Endothelial cell of umbilical vein (primary cell): ENCODE results near the gene KRTAP10-9. TPM values are rescaled to one million over a fixed set of nuclear protein-coding genes. Genes with fewer than 3 reads are reported as not detected.

Experiments used
- BruUV-seq: library from RNA; stranded (reverse); fragments of 400-500 nt; replicated peaks from 2 replicates; lab custom pipeline; 2021; lab: Mats Ljungman, UMichigan
- CTCF ChIA-PET: fragments of 300-600, 350-600 bp; sonication (Branson Sonifier 250); formaldehyde crosslinking; loops from one replicate; lab custom pipeline; 2021; ENCODE audit warnings: antibody characterized with exemption, inconsistent platforms; lab: Charles Lee
- POLR2A ChIA-PET: fragments of 300-600, 350-600 bp; sonication (Branson Sonifier 250); formaldehyde crosslinking; loops from one replicate; lab custom pipeline; 2021; ENCODE audit warnings: antibody characterized with exemption, inconsistent platforms; lab: Charles Lee
- DNase-seq: peaks from one replicate; pipeline ENCODE4 v3.0.0-alpha.2; 2011; ENCODE audit warnings: low read depth, low spot score
- FAIRE-seq: peaks from 2 replicates; lab custom pipeline; 2011; peaks lifted over from hg19 to GRCh38; lab: Jason Lieb, UNC
- H2AFZ ChIP-seq: 2 replicates; pipeline ENCODE4 v1.6.0; 2012; ENCODE audit warnings: low read depth, low read length, control low read depth, inconsistent platforms
- H3K27ac ChIP-seq: 2 replicates; pipeline ENCODE4 v1.5.1; 2011; ENCODE audit warnings: low read depth, mild to moderate bottlenecking, control low read depth, low read length, moderate library complexity; ENCODE audit not compliant: insufficient read depth
- H3K27me3 ChIP-seq, 2 experiments: 2 replicates each; pipeline versions ENCODE4 v1.6.0 to v1.6.1; 2011; ENCODE audit warnings: low read length in 2 of 2, mixed read lengths in 1 of 2; ENCODE audit not compliant: control insufficient read depth in 2 of 2, insufficient read depth in 2 of 2
- H3K36me3 ChIP-seq, 2 experiments: 2 replicates in 1 of 2; 3 replicates in 1 of 2; pipeline ENCODE4 v1.5.1; 2011; ENCODE audit warnings: low read length in 2 of 2, mild to moderate bottlenecking in 1 of 2, moderate library complexity in 1 of 2; ENCODE audit not compliant: control insufficient read depth in 2 of 2, insufficient read depth in 2 of 2; ENCODE audit errors: extremely low read depth in 1 of 2
- H3K4me1 ChIP-seq: 3 replicates; pipeline ENCODE4 v1.5.1; 2011; ENCODE audit warnings: mild to moderate bottlenecking, low read length; ENCODE audit not compliant: control insufficient read depth, insufficient read depth; ENCODE audit errors: extremely low read depth
- H3K4me2 ChIP-seq: 2 replicates; pipeline ENCODE4 v1.6.1; 2011; ENCODE audit warnings: low read length, control low read depth, mixed read lengths; ENCODE audit not compliant: insufficient read depth
- H3K4me3 ChIP-seq, 3 experiments: fragments of 200-600 bp in 1 of 3; sonication (generic), shearing (Covaris generic) in 1 of 3; replicated peaks in 1 of 3; 2 replicates each; pipeline ENCODE4 v1.5.1; 2011 to 2016; ENCODE audit warnings: control low read depth in 3 of 3, low read length in 3 of 3, mild to moderate bottlenecking in 2 of 3, inconsistent platforms in 1 of 3, low read depth in 1 of 3, moderate library complexity in 1 of 3; ENCODE audit not compliant: insufficient read depth in 1 of 3
- H3K79me2 ChIP-seq: 2 replicates; pipeline ENCODE4 v1.6.0; 2012; ENCODE audit warnings: low read length, inconsistent platforms; ENCODE audit not compliant: control insufficient read depth, insufficient read depth
- H3K9ac ChIP-seq: replicated peaks from 2 replicates; pipeline ENCODE3; 2011; ENCODE audit warnings: low read length, control low read depth; ENCODE audit not compliant: insufficient read depth; ENCODE audit errors: extremely low read depth
- H3K9me1 ChIP-seq: replicated peaks from 3 replicates; pipeline ENCODE4 v1.6.0; 2011; ENCODE audit warnings: mild to moderate bottlenecking, low read length; ENCODE audit not compliant: control insufficient read depth, insufficient read depth; ENCODE audit errors: extremely low read depth
- H3K9me3 ChIP-seq: replicated peaks from 2 replicates; pipeline ENCODE4 v1.5.1; 2012; ENCODE audit warnings: low read length, inconsistent platforms; ENCODE audit not compliant: control insufficient read depth, insufficient read depth
- H4K20me1 ChIP-seq: replicated peaks from 2 replicates; pipeline ENCODE3; 2011; ENCODE audit warnings: mild to moderate bottlenecking, low read length; ENCODE audit not compliant: control insufficient read depth, insufficient read depth; ENCODE audit errors: extremely low read depth
- EZH2 ChIP-seq: IDR thresholded peaks from 2 replicates; pipeline ENCODE4 v1.6.1; 2012; ENCODE audit warnings: borderline replicate concordance, low read depth, mild to moderate bottlenecking, moderate library complexity, low read length, inconsistent platforms; ENCODE audit not compliant: severe bottlenecking
- FOS ChIP-seq: IDR thresholded peaks from 2 replicates; pipeline ENCODE4 v1.6.1; 2011; ENCODE audit warnings: mild to moderate bottlenecking, low read length, moderate library complexity, borderline replicate concordance; ENCODE audit not compliant: insufficient read depth
- JUN ChIP-seq: IDR thresholded peaks from 2 replicates; pipeline ENCODE4 v1.6.1; 2011; ENCODE audit warnings: borderline replicate concordance, low read depth; ENCODE audit not compliant: insufficient read length, insufficient read depth
- MYC ChIP-seq: IDR thresholded peaks from one replicate; pipeline ENCODE4 v1.6.1; 2011; ENCODE audit warnings: mild to moderate bottlenecking, low read depth, low read length
- POLR2A ChIP-seq: IDR thresholded peaks from 2 replicates; pipeline ENCODE4 v1.6.1; 2012; ENCODE audit warnings: low read depth, mild to moderate bottlenecking, control low read depth, low read length
- POLR2AphosphoS5 ChIP-seq: IDR thresholded peaks from 2 replicates; pipeline ENCODE4 v1.6.1; 2012; ENCODE audit warnings: low read depth, mild to moderate bottlenecking, control low read depth, low read length, moderate library complexity; ENCODE audit not compliant: insufficient read depth
- dilution Hi-C: fragments of 300-500 bp; cut with MboI; formaldehyde crosslinking; loops from one replicate; pipeline ENCODE4 v1.15.0; 2019; ENCODE audit warnings: low sequenced_read_pairs; ENCODE audit not compliant: extremely low pct_ligation_motif_present
- intact Hi-C: fragments of 100-400 bp; cut with micrococcal nuclease; formaldehyde crosslinking; loops from one replicate; pipeline ENCODE4 v1.10.0; 2022
- polyA plus RNA-seq, 4 experiments: library from polyadenylated mRNA; depleted of rRNA in 3 of 4; stranded (reverse) in 3 of 4; unstranded in 1 of 4; fragments of >200 nt; gene quantifications; 2 replicates each; pipeline versions ENCODE4 v1.2.1 to v1.2.3, GENCODE V29; 2011 to 2012; ENCODE audit warnings: missing spikeins in 1 of 4
- total RNA-seq: library from RNA; stranded (reverse); gene quantifications from 2 replicates; pipeline ENCODE4 v1.2.3, GENCODE V29; 2021
- TF ChIP-seq, protein P1 (sequence below): IDR thresholded peaks from 2 replicates; pipeline ENCODE4 v1.6.1; 2011; ENCODE audit not compliant: insufficient read depth, insufficient read length
- TF ChIP-seq, protein P2 (sequence below), 2 donors: IDR thresholded peaks; 1 replicate in 1 of 2; 2 replicates in 1 of 2; pipeline ENCODE4 v1.5.1; 2011; ENCODE audit warnings: low read length in 2 of 2, mild to moderate bottlenecking in 2 of 2, moderate library complexity in 2 of 2, control low read depth in 1 of 2, inconsistent platforms in 1 of 2, low read depth in 1 of 2; ENCODE audit not compliant: insufficient read depth in 1 of 2; ENCODE audit errors: extremely low read depth in 1 of 2

The KRTAP10-9 gene
- total and polyA plus RNA-seq, 2 donors (not counting 3 experiments of a cell fraction or from before 2014, with no cell fraction given): not detected

DNA sequence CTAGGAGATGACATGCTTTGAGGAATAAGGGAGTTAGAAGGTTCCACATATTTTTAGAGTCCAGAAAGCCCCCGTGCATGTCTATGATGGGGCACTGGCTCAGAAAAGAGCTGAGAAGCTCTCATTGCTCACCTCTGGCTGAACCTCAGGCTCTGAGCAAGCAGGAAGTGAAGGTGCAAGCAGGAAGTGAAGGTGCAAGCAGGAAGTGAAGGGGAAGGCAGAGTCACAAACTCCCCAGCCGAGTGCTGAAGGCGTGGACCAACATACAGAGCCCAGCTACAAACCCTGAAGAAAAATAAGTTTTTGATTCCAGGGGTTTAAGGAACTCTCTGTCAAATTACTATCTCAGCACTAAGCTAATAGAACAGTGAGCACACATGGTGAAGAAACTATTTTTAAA is 8.0 kb upstream of the KRTAP10-9 start:
- Histone ChIP-seq H3K9me3 (no peaks in the 10 kb centered on the region), H3K4me3 (no peak overlapping the region), H3K27me3 (no peaks in the 10 kb centered on the region), H3K9me1 (no peaks in the 10 kb centered on the region), H4K20me1 (no peaks in the 10 kb centered on the region), H2AFZ (no peak overlapping the region), H3K79me2 (no peaks in the 10 kb centered on the region), H3K4me2 (no peak overlapping the region), H3K27ac (no peak overlapping the region), H3K9ac (no peak overlapping the region), H3K36me3 (no peaks in the 10 kb centered on the region), H3K4me1 (no peaks in the 10 kb centered on the region)
- dilution Hi-C loops: no loop called here
- no peak for TF ChIP-seq EZH2
- intact Hi-C loops: no loop called here
- DNase-seq (no peak), FAIRE-seq (no peak)
- ChIA-PET CTCF (interaction anchor here (0.8 to 4.2 kb wide), 5 partner anchors 10 to 181 kb away, joined by 3 to 28 read pairs (median 5); no protein-coding TSS in a partner anchor), POLR2A (no interaction called here)
- no TSS peak for BruUV-seq

DNA sequence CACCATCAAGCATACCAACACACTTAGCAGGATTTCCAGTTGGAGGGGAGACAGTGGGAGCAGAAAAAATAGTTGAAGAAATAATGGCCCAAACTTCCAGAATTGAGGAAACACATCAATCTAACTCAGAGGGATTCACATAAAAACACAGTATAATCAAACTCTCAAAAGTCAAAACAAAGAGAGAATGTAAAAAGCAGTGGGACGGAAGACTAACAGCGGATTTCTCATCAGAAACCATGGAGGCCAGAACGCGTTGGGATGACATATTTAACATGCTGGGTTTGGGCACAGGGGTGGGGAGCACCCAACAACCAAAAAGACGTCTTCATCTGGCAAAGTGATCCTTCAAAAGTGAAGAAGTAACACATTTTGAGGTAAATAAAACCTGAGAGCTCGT is 7.0 kb upstream of the KRTAP10-9 start:
- CTCF ChIA-PET: interaction anchor here (1.6 to 4.2 kb wide), 3 partner anchors 11 to 174 kb away, joined by 5 to 28 read pairs (median 20); no protein-coding TSS in a partner anchor
- no peaks in the 10 kb centered on the region for H3K4me1 ChIP-seq

More for the DNA sequence above, 7.0 kb upstream of the KRTAP10-9 start:
- Histone ChIP-seq H3K9me3 (no peaks in the 10 kb centered on the region), H2AFZ (no peak overlapping the region), H3K4me2 (no peak overlapping the region), H3K9ac (no peak overlapping the region), H3K27me3 (no peaks in the 10 kb centered on the region), H3K79me2 (no peaks in the 10 kb centered on the region), H3K9me1 (no peaks in the 10 kb centered on the region), H3K27ac (no peak overlapping the region), H3K36me3 (no peaks in the 10 kb centered on the region), H4K20me1 (no peaks in the 10 kb centered on the region), H3K4me3 (no peak overlapping the region)
- dilution Hi-C loops (no loop called here), intact Hi-C loops (no loop called here)
- FAIRE-seq: no peak
- TF ChIP-seq JUN (no peak), EZH2 (no peak), POLR2A (no peak), POLR2AphosphoS5 (no peak), FOS (no peak), MYC (no peak)
- TF ChIP-seq, protein P1, sequence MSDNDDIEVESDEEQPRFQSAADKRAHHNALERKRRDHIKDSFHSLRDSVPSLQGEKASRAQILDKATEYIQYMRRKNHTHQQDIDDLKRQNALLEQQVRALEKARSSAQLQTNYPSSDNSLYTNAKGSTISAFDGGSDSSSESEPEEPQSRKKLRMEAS: no peak
- TF ChIP-seq, protein P2, sequence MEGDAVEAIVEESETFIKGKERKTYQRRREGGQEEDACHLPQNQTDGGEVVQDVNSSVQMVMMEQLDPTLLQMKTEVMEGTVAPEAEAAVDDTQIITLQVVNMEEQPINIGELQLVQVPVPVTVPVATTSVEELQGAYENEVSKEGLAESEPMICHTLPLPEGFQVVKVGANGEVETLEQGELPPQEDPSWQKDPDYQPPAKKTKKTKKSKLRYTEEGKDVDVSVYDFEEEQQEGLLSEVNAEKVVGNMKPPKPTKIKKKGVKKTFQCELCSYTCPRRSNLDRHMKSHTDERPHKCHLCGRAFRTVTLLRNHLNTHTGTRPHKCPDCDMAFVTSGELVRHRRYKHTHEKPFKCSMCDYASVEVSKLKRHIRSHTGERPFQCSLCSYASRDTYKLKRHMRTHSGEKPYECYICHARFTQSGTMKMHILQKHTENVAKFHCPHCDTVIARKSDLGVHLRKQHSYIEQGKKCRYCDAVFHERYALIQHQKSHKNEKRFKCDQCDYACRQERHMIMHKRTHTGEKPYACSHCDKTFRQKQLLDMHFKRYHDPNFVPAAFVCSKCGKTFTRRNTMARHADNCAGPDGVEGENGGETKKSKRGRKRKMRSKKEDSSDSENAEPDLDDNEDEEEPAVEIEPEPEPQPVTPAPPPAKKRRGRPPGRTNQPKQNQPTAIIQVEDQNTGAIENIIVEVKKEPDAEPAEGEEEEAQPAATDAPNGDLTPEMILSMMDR (IDR thresholded peaks at IDR 0.05; ENCODE audit: extremely low read depth in 1 of 2, insufficient read depth in 1 of 2, low read depth in 1 of 2, low read length in 2 of 2): no peak
- POLR2A ChIA-PET: no interaction called here
- BruUV-seq: no TSS peak
- DNase-seq: no peak
